KOPT-K1 (cell line): ENCODE results near the gene SOX4.

Experiments
- H3K27ac ChIP-seq: fragments of 200-600 bp; sonication (generic); 2 replicates; pipeline ENCODE4 v1.5.1; 2016; ENCODE audit warnings: antibody characterized with exemption, mild to moderate bottlenecking, low read depth, low read length; ENCODE audit not compliant: poor library complexity, severe bottlenecking
- H3K36me3 ChIP-seq: fragments of 200-600 bp; sonication (generic); 2 replicates; pipeline ENCODE4 v1.5.1; 2017; ENCODE audit warnings: antibody characterized with exemption, mild to moderate bottlenecking, low read length, moderate library complexity; ENCODE audit not compliant: insufficient read depth
- H3K9me3 ChIP-seq: fragments of 200-600 bp; sonication (generic); 2 replicates; pipeline ENCODE4 v1.5.1; 2017; ENCODE audit warnings: antibody characterized with exemption, low read length, mild to moderate bottlenecking; ENCODE audit not compliant: insufficient read depth, poor library complexity, severe bottlenecking

SOX4 gene

DNA sequence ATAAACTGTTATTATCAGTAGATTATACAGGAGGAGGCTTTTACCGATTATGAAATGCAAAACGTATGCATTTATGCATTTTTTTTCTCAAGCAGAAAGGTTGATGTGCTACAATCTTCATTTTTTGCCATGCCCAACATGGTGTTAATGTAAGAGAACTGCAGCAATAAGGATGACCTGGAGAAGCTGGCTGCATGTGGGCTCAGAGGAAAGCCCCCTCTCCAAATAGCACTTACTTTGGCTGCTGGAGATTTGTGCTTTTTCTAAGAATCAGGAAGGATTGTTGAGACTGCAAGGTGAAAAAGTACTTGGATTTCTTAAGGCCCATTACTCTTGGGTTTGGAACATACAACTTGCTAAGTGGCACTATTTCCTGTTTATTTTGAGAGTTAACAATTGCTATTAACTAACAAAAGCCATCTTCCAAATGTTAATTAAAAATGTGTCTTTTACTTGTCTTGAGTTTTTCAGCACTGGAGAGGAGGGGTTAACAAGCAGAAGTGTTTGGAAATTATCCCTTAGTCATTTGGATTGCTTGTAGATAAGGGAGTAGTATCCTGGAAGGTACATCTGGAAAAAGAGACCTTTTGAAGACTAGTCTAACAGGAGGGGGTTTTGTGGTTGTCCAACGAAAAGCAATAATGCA is 5.6 kb downstream of the SOX4 start:
- Histone ChIP-seq H3K27ac (peak overlapping the region; percentile 91), H3K36me3 (peaks cover 67% of the 10 kb centered on the region), H3K9me3 (no peaks in the 10 kb centered on the region)

DNA sequence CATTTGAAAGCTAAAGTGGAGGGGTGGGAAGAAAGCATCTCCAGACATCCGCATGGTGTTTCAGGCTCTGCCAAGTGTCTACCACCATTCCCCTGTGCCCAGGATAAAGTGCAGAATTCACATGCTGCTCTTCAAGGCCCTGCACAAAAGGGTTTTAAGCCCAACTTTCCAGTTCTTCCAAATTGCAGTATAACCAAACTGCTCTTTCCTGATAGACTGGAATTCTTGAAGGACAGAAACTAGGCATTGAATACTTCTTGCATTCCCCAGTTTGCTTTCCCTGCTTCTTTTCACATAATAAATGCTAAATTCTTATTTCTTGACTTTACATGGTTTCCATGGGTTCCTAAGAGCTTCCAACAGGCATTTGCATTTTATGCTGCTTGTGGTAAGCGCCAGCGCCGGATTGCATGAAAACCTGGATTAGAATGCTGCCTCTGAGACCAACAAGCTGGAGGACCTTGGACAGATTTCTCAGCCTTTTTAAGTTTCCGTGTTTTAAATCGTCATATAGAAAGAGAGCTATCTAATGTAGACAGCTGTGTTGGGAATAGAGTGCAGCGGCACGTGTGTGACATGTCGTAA is 7.9 kb downstream of the SOX4 start:
- Histone ChIP-seq H3K9me3 (no peaks in the 10 kb centered on the region), H3K27ac (peak overlapping the region; percentile 91), H3K36me3 (peaks cover 52% of the 10 kb centered on the region)

DNA sequence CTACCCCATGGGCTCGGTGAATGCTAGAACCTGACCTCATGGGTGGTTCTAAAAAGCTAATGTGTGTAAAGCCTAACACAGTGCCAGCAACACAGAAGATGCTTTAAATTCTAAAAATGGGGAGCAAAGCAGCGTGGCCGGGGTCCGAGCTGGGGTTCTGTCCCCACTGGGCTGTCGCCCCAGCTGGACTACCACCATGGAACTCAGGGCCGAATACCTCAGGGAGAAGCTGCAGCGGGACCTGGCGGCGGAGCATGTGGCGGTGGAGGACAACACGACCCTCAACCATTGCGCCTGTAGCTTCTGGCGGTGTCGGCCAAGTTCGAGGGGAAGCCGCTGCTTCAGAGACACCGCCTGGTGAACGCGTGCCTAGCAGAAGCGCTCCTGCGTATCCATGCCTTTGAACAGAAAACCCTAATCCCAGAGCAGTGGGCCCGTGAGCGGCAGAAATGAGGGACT is 8.4 kb downstream of the SOX4 start:
- peak overlapping the region; percentile 91 for H3K27ac ChIP-seq
- H3K36me3 ChIP-seq = peaks cover 49% of the 10 kb centered on the region
- H3K9me3 ChIP-seq = no peaks in the 10 kb centered on the region

DNA sequence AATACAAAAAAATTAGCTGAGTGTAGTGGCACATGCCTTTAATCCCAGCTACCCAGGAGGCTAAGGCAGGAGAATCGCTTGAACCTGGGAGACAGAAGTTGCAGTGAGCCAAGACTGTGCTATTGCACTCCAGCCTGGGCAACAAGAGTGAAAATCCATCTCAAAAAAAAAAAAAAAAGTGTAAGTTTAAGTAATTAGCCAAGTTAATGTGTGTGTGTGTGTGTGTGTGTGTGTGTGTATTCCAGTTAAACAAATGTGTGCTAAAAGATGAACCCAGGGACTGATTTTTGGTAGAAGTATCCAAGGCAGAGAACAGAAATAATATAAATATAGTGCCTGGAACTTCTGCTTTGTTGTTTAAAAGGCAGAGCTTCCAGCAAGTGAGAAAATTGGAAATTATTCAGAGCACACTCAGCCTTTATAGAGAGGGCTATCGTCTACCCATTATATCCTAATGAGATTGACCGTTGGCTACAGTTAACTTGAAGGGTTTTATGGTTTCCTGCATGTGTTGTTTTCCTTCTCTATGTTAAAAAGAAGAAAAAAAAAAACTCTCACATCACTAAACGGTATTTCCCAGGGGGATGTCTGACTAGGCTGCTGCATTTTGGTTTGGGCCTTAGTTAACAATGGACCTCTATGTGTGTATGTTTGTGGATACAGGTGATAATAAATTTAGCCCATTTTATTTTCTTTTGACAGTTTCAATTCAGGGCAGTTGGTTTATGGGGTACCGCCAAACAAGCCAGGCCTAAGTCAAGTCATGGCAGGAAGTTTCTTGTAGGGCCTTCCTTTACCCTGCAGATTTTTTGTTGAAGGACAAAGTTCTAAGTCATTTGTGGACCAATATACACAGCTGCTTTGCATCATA is 9.8 kb downstream of the SOX4 start:
- peak overlapping the region; percentile 91 for H3K27ac ChIP-seq

DNA sequence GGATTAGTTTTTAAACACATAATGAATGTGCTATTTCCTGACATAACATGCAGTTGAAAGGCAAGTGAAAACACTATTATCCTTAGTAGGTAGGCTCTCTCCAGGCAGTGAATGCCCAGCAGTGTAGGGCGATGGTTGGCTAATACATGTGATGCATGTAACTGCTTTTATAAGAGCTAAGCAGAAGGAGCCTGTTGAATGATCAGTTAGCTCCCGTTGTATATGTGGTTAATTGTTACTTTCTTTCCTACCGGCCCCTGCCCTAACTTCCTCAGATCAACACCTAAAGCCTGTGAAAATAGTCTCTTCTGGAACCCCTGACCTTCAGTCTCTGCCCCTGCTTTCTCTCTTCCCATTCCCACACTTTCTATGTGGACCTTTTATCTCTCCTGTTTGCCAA is 10.5 kb downstream of the SOX4 start:
- H3K27ac ChIP-seq = peak overlapping the region; percentile 91
- H3K9me3 ChIP-seq = peaks cover 3% of the 10 kb centered on the region
- peaks cover 29% of the 10 kb centered on the region for H3K36me3 ChIP-seq

More for the DNA sequence above, 9.8 kb downstream of the SOX4 start:
- Histone ChIP-seq H3K36me3 (peaks cover 37% of the 10 kb centered on the region), H3K9me3 (no peaks in the 10 kb centered on the region)

DNA sequence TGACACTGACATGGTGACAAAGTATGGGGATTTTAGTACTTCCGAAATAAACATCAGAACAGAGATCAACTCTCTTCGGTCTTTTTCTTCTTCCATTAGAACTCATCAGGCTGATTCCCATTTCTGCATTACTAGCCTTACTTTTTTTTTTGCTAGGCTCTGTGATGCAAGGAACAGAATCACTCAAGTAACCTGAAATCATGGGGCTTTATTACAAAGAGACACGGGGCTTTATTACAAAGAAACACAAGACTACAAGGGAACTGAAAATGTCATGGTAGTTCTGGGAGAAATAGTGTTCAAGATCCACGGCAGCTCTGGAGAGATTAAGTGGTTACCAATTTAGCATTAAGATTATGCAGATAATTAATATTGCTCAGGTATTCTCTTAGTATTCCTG is 11.6 kb downstream of the SOX4 start:
- H3K36me3 ChIP-seq = peaks cover 18% of the 10 kb centered on the region
- peak overlapping the region; percentile 91 for H3K27ac ChIP-seq
- peaks cover 5% of the 10 kb centered on the region for H3K9me3 ChIP-seq

DNA sequence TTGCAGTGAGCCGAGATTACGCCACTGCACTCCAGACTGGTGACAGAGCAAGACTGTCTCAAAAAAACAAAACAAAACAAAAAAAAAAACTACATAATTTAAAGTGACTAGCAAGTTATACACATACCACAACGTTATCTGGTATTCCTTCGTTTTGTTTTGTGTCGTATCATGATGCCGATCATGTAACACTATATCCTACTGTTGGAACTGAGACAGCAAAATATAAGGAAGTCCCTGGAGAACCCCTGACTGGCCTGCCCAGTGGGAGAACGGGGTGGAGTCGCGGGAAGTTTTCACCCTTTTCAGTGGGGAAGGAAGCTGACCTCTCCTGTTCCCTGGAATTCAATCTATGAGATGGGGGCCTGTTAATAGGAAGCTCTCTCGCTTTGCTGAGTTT is 15.1 kb downstream of the SOX4 start:
- H3K36me3 ChIP-seq = no peaks in the 10 kb centered on the region

DNA sequence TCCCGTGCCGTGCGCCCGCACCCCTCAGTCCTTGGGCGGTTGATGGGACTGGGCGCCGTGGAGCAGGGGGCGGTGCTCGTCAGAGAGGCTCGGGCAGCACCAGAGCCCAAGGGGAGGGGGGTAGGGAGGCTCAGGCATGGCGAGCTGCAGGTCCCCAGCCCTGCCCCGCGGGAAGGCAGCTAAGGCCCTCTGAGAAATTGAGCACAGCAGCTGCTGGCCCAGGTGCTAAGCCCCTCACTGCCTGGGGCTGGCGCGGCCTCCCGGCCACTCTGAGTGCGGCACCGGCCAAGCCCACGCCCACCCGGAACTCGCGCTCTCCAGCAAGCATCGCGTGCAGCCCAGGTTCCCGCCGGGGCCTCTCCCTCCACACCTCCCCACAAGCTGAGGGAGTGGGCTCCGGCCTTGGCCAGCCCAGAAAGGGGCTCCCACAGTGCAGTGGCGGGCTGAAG is 16.4 kb downstream of the SOX4 start:
- H3K36me3 ChIP-seq = no peaks in the 10 kb centered on the region
- peaks cover 5% of the 10 kb centered on the region for H3K9me3 ChIP-seq
- no peak overlapping the region for H3K27ac ChIP-seq

More for the DNA sequence above, 15.1 kb downstream of the SOX4 start:
- H3K27ac ChIP-seq = no peak overlapping the region
- H3K9me3 ChIP-seq = peaks cover 5% of the 10 kb centered on the region

DNA sequence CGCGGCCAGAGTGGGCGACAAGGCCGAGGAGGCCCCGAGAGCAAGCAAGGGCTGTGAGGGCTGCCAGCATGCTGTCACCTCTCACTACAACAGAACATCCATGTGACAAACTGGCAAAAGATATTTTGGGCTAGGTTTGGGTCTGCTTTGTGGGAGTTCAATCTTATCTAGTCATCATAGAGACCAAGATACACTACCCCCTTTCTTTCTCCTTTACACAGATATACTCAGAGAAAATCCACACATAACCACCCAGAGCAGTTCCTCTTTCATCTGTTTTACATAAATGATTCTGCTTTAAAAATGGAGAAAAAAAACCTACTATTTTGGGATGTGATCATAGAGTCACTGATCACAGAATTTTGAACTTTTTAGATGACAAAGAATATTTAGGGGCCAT is 16.8 kb downstream of the SOX4 start:
- Histone ChIP-seq H3K27ac (no peak overlapping the region), H3K9me3 (peaks cover 5% of the 10 kb centered on the region), H3K36me3 (no peaks in the 10 kb centered on the region)

DNA sequence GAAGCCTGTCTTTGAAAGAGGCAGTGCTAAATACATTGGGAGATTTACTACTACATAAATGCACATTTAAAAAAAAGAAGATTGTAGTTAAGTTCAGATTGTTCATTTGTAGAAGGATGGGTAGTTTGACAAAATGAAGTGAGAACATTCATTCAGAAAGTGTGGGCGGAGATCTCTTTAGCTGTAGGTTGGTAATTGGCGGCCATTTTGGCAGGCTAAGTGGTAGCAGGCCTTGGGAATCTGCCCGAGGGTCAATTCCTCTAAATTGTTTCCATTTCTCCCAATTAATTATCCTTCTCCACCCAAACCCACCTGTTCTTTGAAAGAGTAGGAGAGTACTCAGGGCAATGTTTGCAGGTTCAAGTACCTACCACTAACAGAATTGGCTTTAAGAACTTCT is 17.9 kb downstream of the SOX4 start:
- peaks cover 5% of the 10 kb centered on the region for H3K9me3 ChIP-seq
- H3K27ac ChIP-seq = no peak overlapping the region
- H3K36me3 ChIP-seq = no peaks in the 10 kb centered on the region

DNA sequence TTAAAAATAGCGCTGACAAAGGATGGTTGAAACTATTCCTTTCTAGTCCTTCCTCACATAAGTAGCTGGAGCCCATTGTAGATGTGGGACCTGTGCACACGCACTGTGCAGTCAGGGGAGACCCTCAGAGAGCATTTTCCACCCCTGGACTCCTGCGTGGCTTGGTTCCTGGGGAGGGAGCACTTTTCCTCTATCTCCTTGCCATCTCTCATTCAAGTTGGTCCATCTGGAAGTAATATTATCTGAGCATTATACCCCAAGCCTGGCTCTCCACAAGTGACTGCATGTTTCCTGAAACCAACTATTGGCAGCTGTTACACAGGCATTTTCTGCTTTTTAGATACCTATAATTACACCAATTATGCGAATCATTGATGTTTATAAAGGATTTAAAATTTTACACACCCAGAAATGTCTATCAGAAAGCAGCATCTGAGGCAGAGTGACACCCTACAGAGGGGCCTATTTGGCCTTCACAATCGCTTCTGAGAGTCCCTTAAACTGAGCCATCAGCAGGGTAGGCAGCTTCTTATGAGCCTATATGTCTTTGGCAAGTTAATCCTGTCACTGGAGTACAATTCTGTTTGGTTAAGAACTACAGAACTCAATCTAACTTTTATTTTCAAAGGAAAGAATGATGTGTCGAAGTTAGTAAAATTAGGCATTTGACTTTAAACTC is 18.7 kb downstream of the SOX4 start:
- Histone ChIP-seq H3K9me3 (peaks cover 5% of the 10 kb centered on the region), H3K27ac (no peak overlapping the region), H3K36me3 (no peaks in the 10 kb centered on the region)

DNA sequence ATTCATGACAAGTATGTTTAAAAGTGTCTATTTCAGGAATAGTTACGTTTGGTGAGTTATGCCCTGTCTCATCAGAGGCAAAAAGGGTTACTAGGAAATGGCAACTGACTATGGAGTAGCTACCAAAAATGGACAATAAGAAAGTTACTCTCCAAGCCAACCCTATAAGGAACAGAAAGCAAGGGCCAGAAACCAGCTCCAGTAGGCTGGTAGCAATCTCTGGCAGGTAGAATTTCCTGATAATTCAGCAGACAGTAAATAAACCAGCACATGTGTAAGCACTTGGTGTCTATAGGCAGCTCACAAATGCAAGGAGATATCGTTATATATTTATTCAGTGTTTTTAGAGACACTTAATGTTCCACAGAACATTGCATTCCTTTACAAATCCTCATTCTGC is 20.3 kb downstream of the SOX4 start:
- Histone ChIP-seq H3K36me3 (no peaks in the 10 kb centered on the region), H3K9me3 (peaks cover 5% of the 10 kb centered on the region), H3K27ac (no peak overlapping the region)

DNA sequence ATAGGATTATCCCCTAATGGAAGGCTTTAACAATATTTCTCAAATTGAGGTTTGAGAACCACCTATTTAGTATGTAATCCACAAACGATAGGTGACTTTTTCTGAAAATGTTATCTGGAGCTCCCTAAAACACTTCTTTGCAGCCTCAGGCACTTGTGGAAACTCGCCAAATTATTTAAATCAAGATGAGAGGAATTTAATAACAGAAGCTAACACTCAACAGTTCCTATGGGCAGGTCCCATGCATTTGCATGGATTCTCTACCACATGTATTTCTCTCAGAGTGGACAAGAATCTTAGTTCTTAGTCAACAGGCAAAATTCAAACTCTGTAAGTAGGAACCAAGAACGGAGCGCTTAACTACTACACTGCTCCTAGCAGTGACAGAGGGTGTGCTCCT is 20.7 kb downstream of the SOX4 start:
- H3K9me3 ChIP-seq = peaks cover under 1% of the 10 kb centered on the region
- no peak overlapping the region for H3K27ac ChIP-seq
- H3K36me3 ChIP-seq = no peaks in the 10 kb centered on the region

DNA sequence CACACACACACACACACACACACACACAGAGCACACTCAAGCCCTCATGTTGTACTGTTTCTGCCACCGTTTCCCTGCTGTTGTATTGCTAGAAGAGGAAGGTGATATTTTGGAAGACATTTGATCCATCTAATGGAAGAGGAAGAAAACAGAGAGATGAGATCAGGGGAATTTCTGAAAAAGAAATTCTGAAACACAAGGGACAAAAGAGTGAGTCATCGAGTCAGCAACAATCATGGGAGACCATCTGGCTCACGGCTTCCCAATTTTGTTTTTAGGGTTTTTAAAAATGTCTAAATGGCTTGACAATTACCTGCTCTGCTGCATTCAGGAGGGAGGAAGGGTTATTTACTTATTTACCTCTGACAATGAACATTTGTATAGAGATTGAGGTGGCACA is 22.0 kb downstream of the SOX4 start:
- H3K9me3 ChIP-seq = no peaks in the 10 kb centered on the region
- peak overlapping the region; percentile 47 for H3K27ac ChIP-seq
- H3K36me3 ChIP-seq = no peaks in the 10 kb centered on the region

DNA sequence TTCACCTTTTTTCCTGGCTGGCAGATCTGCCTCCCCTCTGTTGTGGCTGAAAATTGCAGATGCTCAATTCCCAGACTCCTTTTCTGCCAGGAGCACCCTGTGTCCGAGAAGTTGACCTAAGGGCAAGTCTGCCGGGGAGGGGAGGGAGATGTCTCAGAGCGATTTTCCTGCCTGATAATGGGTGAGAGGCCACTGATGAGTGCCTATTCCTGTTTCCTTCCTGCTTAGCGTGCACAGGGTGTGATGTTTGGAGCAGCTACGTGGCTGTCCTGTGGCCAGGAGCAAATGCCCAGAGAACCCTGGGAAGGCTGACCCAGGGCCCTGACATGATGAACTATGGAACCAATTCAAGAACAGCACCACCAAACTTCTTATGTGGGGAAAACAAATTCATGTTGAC is 22.5 kb downstream of the SOX4 start:
- H3K27ac ChIP-seq = no peak overlapping the region
- H3K9me3 ChIP-seq = no peaks in the 10 kb centered on the region
- H3K36me3 ChIP-seq = no peaks in the 10 kb centered on the region
